H1 (cell line): ENCODE results near the gene C14orf119. TPM values are rescaled to one million over a fixed set of nuclear protein-coding genes. Genes with fewer than 3 reads are reported as not detected.

Source experiments
- CTCF ChIA-PET: fragments of 300-600 bp; sonication (Branson Sonifier 250); formaldehyde crosslinking; loops from one replicate; lab custom pipeline; 2021; ENCODE audit not compliant: partially characterized antibody; lab: Charles Lee
- POLR2A ChIA-PET: fragments of 300-600 bp; sonication (Branson Sonifier 250); formaldehyde crosslinking; loops from one replicate; lab custom pipeline; 2021; ENCODE audit warnings: inconsistent platforms; ENCODE audit not compliant: partially characterized antibody; lab: Charles Lee
- DNase-seq, 2 experiments: peaks; one replicate each; pipeline versions ENCODE4 v3.0.0 to v3.0.0-alpha.2; 2010 to 2022; ENCODE audit warnings: low spot score in 2 of 2, low read depth in 1 of 2, mixed read lengths in 1 of 2
- FAIRE-seq: peaks from 2 replicates; lab custom pipeline; 2011; peaks lifted over from hg19 to GRCh38; lab: Jason Lieb, UNC
- H2AFZ ChIP-seq: 2 replicates; pipeline ENCODE4 v1.8.1; 2012; ENCODE audit warnings: low read length, inconsistent platforms
- H2AK5ac ChIP-seq: 2 replicates; pipeline ENCODE4 v1.6.1; 2013; ENCODE audit warnings: low read depth, low read length
- H2BK120ac ChIP-seq: replicated peaks from 2 replicates; pipeline ENCODE3; 2013; ENCODE audit warnings: low read depth, low read length, inconsistent platforms
- H2BK12ac ChIP-seq: 2 replicates; pipeline ENCODE4 v1.6.1; 2013; ENCODE audit warnings: low read depth, low read length
- H2BK15ac ChIP-seq: 2 replicates; pipeline ENCODE4 v1.6.1; 2013; ENCODE audit warnings: low read length
- H2BK20ac ChIP-seq: 2 replicates; pipeline ENCODE4 v1.6.1; 2013; ENCODE audit warnings: low read length
- H2BK5ac ChIP-seq: 2 replicates; pipeline ENCODE4 v1.6.1; 2013; ENCODE audit warnings: low read depth, low read length
- H3K14ac ChIP-seq: 2 replicates; pipeline ENCODE4 v1.6.1; 2013; ENCODE audit warnings: inconsistent platforms; ENCODE audit not compliant: insufficient read length
- H3K18ac ChIP-seq: 2 replicates; pipeline ENCODE4 v1.6.1; 2013; ENCODE audit warnings: low read length; ENCODE audit errors: extremely low read depth
- H3K23ac ChIP-seq: 2 replicates; pipeline ENCODE4 v1.6.1; 2013; ENCODE audit warnings: inconsistent platforms; ENCODE audit not compliant: insufficient read length
- H3K23me2 ChIP-seq: 2 replicates; pipeline ENCODE4 v1.6.1; 2013; ENCODE audit warnings: low read depth, low read length
- H3K27ac ChIP-seq: 2 replicates; pipeline ENCODE4 v1.6.1; 2011; ENCODE audit warnings: low read depth, low read length, inconsistent platforms
- H3K27me3 ChIP-seq, 4 experiments: replicated peaks in 1 of 4; 1 replicate in 1 of 4; 2 replicates in 3 of 4; pipeline versions ENCODE4 v1.6.1 to v1.8.1; 2011 to 2013; ENCODE audit warnings: low read length in 3 of 4, mild to moderate bottlenecking in 3 of 4, inconsistent platforms in 2 of 4, mixed read lengths in 2 of 4, moderate library complexity in 1 of 4; ENCODE audit not compliant: control insufficient read depth in 3 of 4, insufficient read depth in 3 of 4; ENCODE audit errors: extremely low read depth in 1 of 4
- H3K36me3 ChIP-seq, 4 experiments: 2 replicates each; pipeline versions ENCODE4 v1.6.1 to v1.8.1; 2011 to 2013; ENCODE audit warnings: mild to moderate bottlenecking in 4 of 4, low read length in 3 of 4, moderate library complexity in 2 of 4, control low read depth in 1 of 4, inconsistent platforms in 1 of 4; ENCODE audit not compliant: insufficient read depth in 4 of 4, control insufficient read depth in 2 of 4
- H3K4ac ChIP-seq: replicated peaks from 2 replicates; pipeline ENCODE3; 2013; ENCODE audit warnings: low read length, low read depth, mixed read lengths, inconsistent platforms; ENCODE audit not compliant: insufficient read length
- H3K4me1 ChIP-seq, 4 experiments: replicated peaks in 1 of 4; 1 replicate in 1 of 4; 2 replicates in 3 of 4; pipeline versions ENCODE4 v1.6.1 to v1.8.1; 2011 to 2013; ENCODE audit warnings: low read length in 3 of 4, inconsistent platforms in 2 of 4, mixed read lengths in 1 of 4; ENCODE audit not compliant: insufficient read depth in 4 of 4, control insufficient read depth in 3 of 4
- H3K4me2 ChIP-seq, 2 experiments: 2 replicates each; pipeline versions ENCODE4 v1.6.1 to v1.8.1; 2011 to 2013; ENCODE audit warnings: low read depth in 2 of 2, low read length in 2 of 2, control low read depth in 1 of 2, inconsistent platforms in 1 of 2, mild to moderate bottlenecking in 1 of 2; ENCODE audit not compliant: insufficient read depth in 1 of 2
- H3K4me3 ChIP-seq, 4 experiments: fragments of 200-600, 300-600 bp in 1 of 4; sonication (generic), shearing (Covaris generic), sonication (Bioruptor Twin) in 1 of 4; 2 replicates each; pipeline versions ENCODE4 v1.5.1 to v1.8.1; 2011 to 2016; ENCODE audit warnings: low read length in 4 of 4, low read depth in 3 of 4, control low read depth in 2 of 4, inconsistent platforms in 2 of 4, mild to moderate bottlenecking in 2 of 4, mixed read lengths in 1 of 4, moderate library complexity in 1 of 4; ENCODE audit not compliant: insufficient read depth in 2 of 4; ENCODE audit errors: extremely low read depth in 1 of 4
- H3K56ac ChIP-seq: replicated peaks from 2 replicates; pipeline ENCODE3; 2013; ENCODE audit warnings: low read depth, mild to moderate bottlenecking, mixed read lengths, low read length, inconsistent platforms; ENCODE audit not compliant: insufficient read length
- H3K79me1 ChIP-seq: 2 replicates; pipeline ENCODE4 v1.6.1; 2013; ENCODE audit warnings: low read depth, low read length, control low read depth
- H3K79me2 ChIP-seq, 2 experiments: 2 replicates each; pipeline versions ENCODE4 v1.6.1 to v1.8.1; 2012 to 2013; ENCODE audit warnings: low read length in 2 of 2, mild to moderate bottlenecking in 2 of 2, inconsistent platforms in 1 of 2; ENCODE audit not compliant: insufficient read depth in 2 of 2, control insufficient read depth in 1 of 2
- H3K9ac ChIP-seq, 4 experiments: replicated peaks in 1 of 4; 1 replicate in 1 of 4; 2 replicates in 3 of 4; pipeline versions ENCODE4 v1.6.1 to v1.8.1; 2011 to 2013; ENCODE audit warnings: low read depth in 3 of 4, low read length in 3 of 4, control low read depth in 2 of 4, mild to moderate bottlenecking in 2 of 4, moderate library complexity in 2 of 4, inconsistent platforms in 1 of 4; ENCODE audit errors: extremely low read depth in 1 of 4
- H3K9me3 ChIP-seq, 2 experiments: 2 replicates each; pipeline versions ENCODE4 v1.6.1 to v1.8.1; 2012 to 2013; ENCODE audit warnings: mild to moderate bottlenecking in 2 of 2, moderate library complexity in 2 of 2, control low read depth in 1 of 2, inconsistent platforms in 1 of 2, low read depth in 1 of 2, low read length in 1 of 2, mixed read lengths in 1 of 2; ENCODE audit not compliant: insufficient read depth in 2 of 2
- H4K20me1 ChIP-seq, 2 experiments: replicated peaks in 1 of 2; 2 replicates each; pipeline versions ENCODE3 to v1.8.1; 2011 to 2013; ENCODE audit warnings: inconsistent platforms in 2 of 2, low read length in 2 of 2, mild to moderate bottlenecking in 1 of 2; ENCODE audit not compliant: insufficient read depth in 2 of 2, control insufficient read depth in 1 of 2
- H4K5ac ChIP-seq: 2 replicates; pipeline ENCODE4 v1.6.1; 2013; ENCODE audit warnings: low read length, low read depth, mixed read lengths, inconsistent platforms; ENCODE audit not compliant: insufficient read length
- H4K8ac ChIP-seq: 2 replicates; pipeline ENCODE4 v1.8.0; 2013; ENCODE audit warnings: mild to moderate bottlenecking, moderate library complexity, low read length, inconsistent platforms; ENCODE audit not compliant: insufficient read depth; ENCODE audit errors: extremely low read depth
- H4K91ac ChIP-seq: replicated peaks from 2 replicates; pipeline ENCODE3; 2013; ENCODE audit warnings: low read length, mixed read lengths, inconsistent platforms; ENCODE audit not compliant: insufficient read length
- CREB1 ChIP-seq: IDR thresholded peaks from 2 replicates; pipeline ENCODE4 v1.6.1; 2012; ENCODE audit warnings: inconsistent platforms
- SP4 ChIP-seq: IDR thresholded peaks from 2 replicates; pipeline ENCODE4 v1.6.1; 2012; ENCODE audit warnings: low read length, inconsistent platforms
- WGBS, 2 experiments: shearing (Covaris generic) in 1 of 2; methylation state at CpG; one replicate each; pipeline versions ENCODE4 v1.1.6 to v1.1.7; 2013 to 2015; ENCODE audit warnings: low lambda C conversion rate in 2 of 2, mixed read lengths in 2 of 2, inconsistent platforms in 1 of 2, low coverage in 1 of 2, missing lambda C conversion rate in 1 of 2; ENCODE audit not compliant: insufficient replicate concordance in 2 of 2, insufficient coverage in 1 of 2, insufficient read length in 1 of 2; ENCODE audit errors: extremely low coverage in 1 of 2, missing lambda C conversion rate in 1 of 2; 5-methylcytosine and 5-hydroxymethylcytosine counted together
- polyA plus RNA-seq, 7 experiments: library from polyadenylated mRNA; depleted of rRNA in 3 of 7; stranded (reverse) in 5 of 7; unstranded in 2 of 7; fragments of >200 nt in 5 of 7; fragments of 200-250 nt in 2 of 7; gene quantifications; 1 replicate in 5 of 7; 2 replicates in 1 of 7; 4 replicates in 1 of 7; pipeline versions ENCODE4 v1.2.1 to v1.2.3, GENCODE V29; 2011 to 2013; ENCODE audit warnings: missing spikeins in 2 of 7, mixed read lengths in 2 of 7
- total RNA-seq: library from RNA; stranded (reverse); fragmentation: NEBNext Ultra II Directional; extraction: Animal tissue kit (Norgen Biotek cat#: 25700); gene quantifications from 2 replicates; pipeline ENCODE4 v1.2.1, GENCODE V29; 2021

The C14orf119 gene
- total and polyA plus RNA-seq, 2 of the 8 experiments (the other 6 are each of a cell fraction or from before 2014, with no cell fraction given): 78.1 to 94.0 TPM

DNA sequence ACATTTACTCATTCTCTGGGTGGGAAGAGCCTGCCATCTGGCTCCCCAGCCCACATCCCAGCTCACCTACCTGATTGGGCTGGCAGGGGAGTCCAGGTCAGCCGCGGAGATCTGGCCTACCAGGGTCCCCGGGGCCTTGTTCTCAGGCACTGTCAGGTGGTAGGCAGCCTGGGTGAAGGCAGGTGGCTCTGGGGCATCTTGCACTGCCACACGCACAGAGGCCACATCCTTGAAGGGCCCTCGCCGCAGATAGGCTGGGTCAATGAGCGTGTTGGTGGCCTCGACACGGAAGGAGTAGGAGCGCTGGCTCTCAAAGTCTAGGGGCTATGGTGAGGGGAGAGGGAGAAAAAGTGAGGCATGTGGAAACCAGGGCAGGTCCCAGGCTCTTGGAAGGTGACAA is 41.9 kb upstream of the C14orf119 start:
- Histone ChIP-seq H4K8ac (no peak overlapping the region), H4K91ac (no peak overlapping the region), H3K4ac (no peak overlapping the region), H3K56ac (no peak overlapping the region), H3K23ac (no peak overlapping the region), H3K27ac (no peak overlapping the region), H2BK20ac (no peak overlapping the region), H3K36me3 (peaks cover 0 to 7% (median 2%) of the 10 kb centered on the region in 4 experiments; a peak in 5 of 8 replicates), H3K79me1 (no peaks in the 10 kb centered on the region), H3K9ac (no peak overlapping the region), H2AK5ac (no peak overlapping the region), H3K18ac (no peak overlapping the region), H3K9me3 (no peaks in the 10 kb centered on the region), H2BK12ac (no peak overlapping the region), H3K4me3 (no peak overlapping the region), H4K20me1 (peaks cover 0 to 4% of the 10 kb centered on the region in 2 experiments), H2AFZ (no peak overlapping the region), H3K27me3 (no peaks in the 10 kb centered on the region; a peak in 1 of 7 replicates), H3K23me2 (peaks cover 12% of the 10 kb centered on the region), H2BK15ac (no peak overlapping the region), H3K4me1 (peaks cover 0 to 15% (median 4%) of the 10 kb centered on the region in 4 experiments; a peak in 4 of 7 replicates), H3K79me2 (no peaks in the 10 kb centered on the region), H2BK120ac (no peak overlapping the region), H3K14ac (no peak overlapping the region), H4K5ac (no peak overlapping the region), H2BK5ac (no peak overlapping the region), H3K4me2 (no peak overlapping the region)
- FAIRE-seq (no peak), DNase-seq (no peak)
- TF ChIP-seq CREB1 (no peak), SP4 (no peak)
- ChIA-PET CTCF (interaction anchor here (0.9 to 29.2 kb wide), 11 partner anchors 11 to 80 kb away, joined by 3 to 785 read pairs (median 6); partner anchors contain the start of genes AJUBA and PSMB11), POLR2A (interaction anchor here (0.9 to 4.0 kb wide), 6 partner anchors 47 to 124 kb away, joined by 3 to 23 read pairs (median 4); partner anchors contain the start of gene PRMT5)
- 96% methylated on average over 8 of the region's 10 CpGs; no CpG with 5 or more reads in 1 of the 2 experiments for WGBS, 2 experiments
